Measurements from ENCODE around the gene TSHZ3. TPM values are rescaled to one million over a fixed set of nuclear protein-coding genes. Genes with fewer than 3 reads are reported as not detected.

Gene TSHZ3
- total RNA-seq, 4 donors from 2014 or later = 15.0 to 18.8 (median 18.1) TPM

DNA sequence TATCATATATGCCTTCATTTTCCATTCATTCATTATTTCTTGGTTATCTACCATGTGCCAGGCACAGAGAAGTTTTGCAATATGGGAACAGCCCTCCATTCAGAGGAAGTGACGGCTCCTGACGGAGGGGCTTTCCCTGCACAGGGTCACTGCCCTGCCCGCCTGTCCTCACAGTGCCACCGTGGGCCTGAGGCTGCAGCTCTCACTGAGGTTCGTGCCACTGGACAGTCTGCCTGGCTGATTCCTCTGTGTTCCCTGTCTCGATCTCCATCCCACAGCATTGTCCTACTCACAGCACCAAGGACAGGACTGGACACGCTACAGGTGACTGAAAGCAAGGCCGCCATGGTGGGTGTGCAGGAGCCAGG lies 92.7 kb downstream of the TSHZ3 start:
- H3K27ac ChIP-seq = no peak overlapping the region
- H3K4me3 ChIP-seq (replicated peaks in 1 of 3) = no peak overlapping the region
- TF ChIP-seq, protein P1, sequence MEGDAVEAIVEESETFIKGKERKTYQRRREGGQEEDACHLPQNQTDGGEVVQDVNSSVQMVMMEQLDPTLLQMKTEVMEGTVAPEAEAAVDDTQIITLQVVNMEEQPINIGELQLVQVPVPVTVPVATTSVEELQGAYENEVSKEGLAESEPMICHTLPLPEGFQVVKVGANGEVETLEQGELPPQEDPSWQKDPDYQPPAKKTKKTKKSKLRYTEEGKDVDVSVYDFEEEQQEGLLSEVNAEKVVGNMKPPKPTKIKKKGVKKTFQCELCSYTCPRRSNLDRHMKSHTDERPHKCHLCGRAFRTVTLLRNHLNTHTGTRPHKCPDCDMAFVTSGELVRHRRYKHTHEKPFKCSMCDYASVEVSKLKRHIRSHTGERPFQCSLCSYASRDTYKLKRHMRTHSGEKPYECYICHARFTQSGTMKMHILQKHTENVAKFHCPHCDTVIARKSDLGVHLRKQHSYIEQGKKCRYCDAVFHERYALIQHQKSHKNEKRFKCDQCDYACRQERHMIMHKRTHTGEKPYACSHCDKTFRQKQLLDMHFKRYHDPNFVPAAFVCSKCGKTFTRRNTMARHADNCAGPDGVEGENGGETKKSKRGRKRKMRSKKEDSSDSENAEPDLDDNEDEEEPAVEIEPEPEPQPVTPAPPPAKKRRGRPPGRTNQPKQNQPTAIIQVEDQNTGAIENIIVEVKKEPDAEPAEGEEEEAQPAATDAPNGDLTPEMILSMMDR (IDR thresholded peaks at IDR 0.05) = no peak
- no peak for TF ChIP-seq POLR2A (IDR thresholded peaks at IDR 0.05)
- peaks cover 6 to 12% of the 10 kb centered on the region in 2 donors for H3K4me1 ChIP-seq
- H3K27me3 ChIP-seq = no peaks in the 10 kb centered on the region
- H3K36me3 ChIP-seq = no peaks in the 10 kb centered on the region
- no peaks in the 10 kb centered on the region for H3K9me3 ChIP-seq
- 93 to 96% methylated on average over 8 of the region's 8 CpGs for WGBS, 2 donors
- intact Hi-C loops (cut with DNase I) = no loop called here
- no peak for DNase-seq

DNA sequence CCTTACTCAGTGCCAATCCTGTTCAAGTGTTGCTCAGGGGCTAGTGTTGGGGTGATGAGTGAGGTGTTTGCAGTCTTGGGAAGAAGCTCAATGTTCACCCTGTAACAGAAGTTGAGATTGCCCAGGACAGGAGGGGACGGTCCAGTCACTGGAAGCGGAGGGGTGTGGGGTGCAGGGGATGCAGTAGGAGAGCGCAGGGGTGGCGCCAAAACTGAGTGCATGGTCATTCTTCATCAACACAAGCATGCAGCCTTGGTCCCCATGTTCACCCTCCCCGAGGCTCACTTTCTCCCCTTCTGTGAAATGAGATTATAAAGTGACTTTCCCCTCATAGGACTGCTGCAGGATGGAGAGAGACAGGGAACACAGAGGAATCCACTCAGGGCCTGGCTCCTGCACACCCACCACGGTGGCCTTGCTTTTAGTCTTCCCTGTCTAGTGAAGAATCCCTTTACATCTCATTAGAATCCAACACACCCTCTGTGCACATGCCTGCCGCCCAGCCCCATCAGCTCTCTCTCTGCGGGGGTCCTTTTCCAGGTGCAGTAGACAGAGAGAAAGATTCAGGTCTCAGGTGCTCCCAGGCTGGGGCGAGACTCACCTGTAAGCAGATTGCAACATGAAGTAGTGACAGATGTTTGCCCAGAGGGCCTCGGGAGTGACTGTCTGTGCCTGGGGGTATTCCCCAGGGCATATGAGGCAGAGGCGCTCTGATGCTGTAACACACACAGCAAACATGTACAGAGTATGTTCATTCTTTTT lies 93.2 kb downstream of the TSHZ3 start:
- intact Hi-C loops (cut with DNase I) = no loop called here
- H3K36me3 ChIP-seq = no peaks in the 10 kb centered on the region
- H3K27me3 ChIP-seq = no peaks in the 10 kb centered on the region
- no peak for DNase-seq
- no peaks in the 10 kb centered on the region for H3K9me3 ChIP-seq
- H3K4me1 ChIP-seq = peaks cover 6 to 10% of the 10 kb centered on the region in 2 donors
- no peak overlapping the region for H3K27ac ChIP-seq
- WGBS, 2 donors = 87 to 91% methylated on average over 11 of the region's 11 CpGs
- TF ChIP-seq POLR2A (IDR thresholded peaks at IDR 0.05) = no peak
- TF ChIP-seq, protein P1 (IDR thresholded peaks at IDR 0.05) = no peak
- no peak overlapping the region for H3K4me3 ChIP-seq (replicated peaks in 1 of 3)

DNA sequence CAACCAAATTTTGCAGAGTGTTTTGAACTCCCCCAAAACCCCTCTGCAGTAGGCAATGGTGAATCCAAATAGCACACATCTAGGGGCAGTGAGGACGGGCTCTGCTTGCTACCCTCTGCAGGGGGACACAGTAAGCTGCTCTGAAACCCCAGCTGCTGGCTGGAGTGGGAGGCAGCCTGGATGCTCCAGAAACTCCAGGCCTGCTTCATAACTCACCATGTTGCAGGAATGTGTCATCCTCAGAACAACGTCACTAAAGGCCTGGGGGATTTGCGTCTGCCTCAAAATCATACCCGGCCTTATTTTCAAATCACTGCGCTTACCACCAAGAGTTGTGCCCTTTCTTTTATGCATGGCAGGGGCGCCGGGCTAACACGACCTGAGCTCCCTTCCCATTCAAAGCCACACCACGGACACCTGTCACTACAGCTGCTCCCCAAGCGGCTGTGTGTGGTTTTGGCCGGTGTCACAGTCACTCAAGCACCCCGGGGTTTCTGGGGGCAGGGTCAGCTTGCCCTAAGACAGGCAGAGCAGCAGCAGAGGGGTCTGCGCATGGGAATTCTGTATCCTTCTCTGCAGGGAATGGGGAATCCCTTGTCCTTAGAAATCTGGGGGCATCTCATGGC lies 93.9 kb downstream of the TSHZ3 start:
- DNase-seq = no peak
- Histone ChIP-seq H3K9me3 (no peaks in the 10 kb centered on the region), H3K27me3 (no peaks in the 10 kb centered on the region), H3K4me1 (peaks cover under 1 to 3% of the 10 kb centered on the region in 2 donors), H3K36me3 (no peaks in the 10 kb centered on the region), H3K27ac (no peak overlapping the region), H3K4me3 (replicated peaks in 1 of 3) (no peak overlapping the region)
- 81 to 88% methylated on average over 13 of the region's 13 CpGs for WGBS, 2 donors
- intact Hi-C loops (cut with DNase I) = no loop called here
- no peak for TF ChIP-seq POLR2A (IDR thresholded peaks at IDR 0.05)
- TF ChIP-seq, protein P1 (IDR thresholded peaks at IDR 0.05) = no peak

DNA sequence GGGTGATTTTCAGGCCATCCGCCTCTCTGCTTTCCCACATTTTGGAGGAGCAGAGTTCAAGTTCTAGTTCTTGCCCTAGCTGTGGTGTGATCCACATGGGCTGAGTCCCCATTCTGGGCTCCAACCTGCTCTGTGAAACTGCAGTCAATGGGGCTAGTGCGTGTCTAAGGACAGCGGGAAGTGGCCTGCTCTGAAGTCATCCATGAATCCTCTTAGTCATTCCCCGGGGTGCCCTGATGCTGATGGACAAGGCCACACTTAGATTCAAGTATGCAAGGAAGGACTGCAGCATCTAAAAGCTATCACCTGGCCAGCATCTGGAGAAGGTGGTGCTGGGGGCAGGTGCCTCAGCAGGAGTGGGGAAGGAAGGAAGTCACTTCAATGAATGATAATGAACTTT lies 94.6 kb downstream of the TSHZ3 start:
- Histone ChIP-seq H3K36me3 (no peaks in the 10 kb centered on the region), H3K9me3 (no peaks in the 10 kb centered on the region), H3K4me3 (replicated peaks in 1 of 3) (no peak overlapping the region), H3K27ac (peak overlapping the region in 1 of 3 donors; percentile 25), H3K4me1 (no peaks in the 10 kb centered on the region), H3K27me3 (no peaks in the 10 kb centered on the region)
- no peak for TF ChIP-seq POLR2A (IDR thresholded peaks at IDR 0.05)
- TF ChIP-seq, protein P1 (IDR thresholded peaks at IDR 0.05) = no peak
- intact Hi-C loops (cut with DNase I) = no loop called here
- WGBS, 2 donors = 74 to 81% methylated on average over 4 of the region's 4 CpGs
- DNase-seq = peak; percentile 11 to 30

DNA sequence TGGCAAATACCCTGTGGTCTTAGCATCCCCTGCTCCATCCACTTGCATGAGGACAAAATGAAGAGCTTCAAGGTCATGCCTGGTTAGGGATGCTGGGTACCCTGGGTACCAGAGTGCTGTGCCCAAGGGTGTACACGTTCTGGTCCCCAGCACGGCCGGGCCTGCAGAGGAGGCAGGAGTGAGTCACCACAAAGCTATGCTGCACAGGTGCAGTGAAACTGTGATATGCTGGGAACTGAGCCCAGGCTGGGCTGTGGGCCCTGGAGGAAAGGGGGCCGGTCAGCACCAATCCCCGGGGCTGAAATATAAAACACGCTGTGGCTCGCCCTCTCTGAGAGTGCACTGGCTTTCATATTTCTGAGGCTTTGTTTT lies 95.1 kb downstream of the TSHZ3 start:
- Histone ChIP-seq H3K4me3 (replicated peaks in 1 of 3) (no peak overlapping the region), H3K4me1 (no peaks in the 10 kb centered on the region), H3K9me3 (no peaks in the 10 kb centered on the region), H3K36me3 (no peaks in the 10 kb centered on the region), H3K27me3 (no peaks in the 10 kb centered on the region), H3K27ac (peak overlapping the region in 1 of 3 donors; percentile 25)
- no peak for TF ChIP-seq POLR2A (IDR thresholded peaks at IDR 0.05)
- TF ChIP-seq, protein P1 (IDR thresholded peaks at IDR 0.05) = no peak
- peak; percentile 85 to 92 for DNase-seq
- intact Hi-C loops (cut with DNase I) = no loop called here
- WGBS, 2 donors = 22 to 32% methylated on average over 7 of the region's 7 CpGs
